ENCODE results near the gene TMPRSS13.

DNA sequence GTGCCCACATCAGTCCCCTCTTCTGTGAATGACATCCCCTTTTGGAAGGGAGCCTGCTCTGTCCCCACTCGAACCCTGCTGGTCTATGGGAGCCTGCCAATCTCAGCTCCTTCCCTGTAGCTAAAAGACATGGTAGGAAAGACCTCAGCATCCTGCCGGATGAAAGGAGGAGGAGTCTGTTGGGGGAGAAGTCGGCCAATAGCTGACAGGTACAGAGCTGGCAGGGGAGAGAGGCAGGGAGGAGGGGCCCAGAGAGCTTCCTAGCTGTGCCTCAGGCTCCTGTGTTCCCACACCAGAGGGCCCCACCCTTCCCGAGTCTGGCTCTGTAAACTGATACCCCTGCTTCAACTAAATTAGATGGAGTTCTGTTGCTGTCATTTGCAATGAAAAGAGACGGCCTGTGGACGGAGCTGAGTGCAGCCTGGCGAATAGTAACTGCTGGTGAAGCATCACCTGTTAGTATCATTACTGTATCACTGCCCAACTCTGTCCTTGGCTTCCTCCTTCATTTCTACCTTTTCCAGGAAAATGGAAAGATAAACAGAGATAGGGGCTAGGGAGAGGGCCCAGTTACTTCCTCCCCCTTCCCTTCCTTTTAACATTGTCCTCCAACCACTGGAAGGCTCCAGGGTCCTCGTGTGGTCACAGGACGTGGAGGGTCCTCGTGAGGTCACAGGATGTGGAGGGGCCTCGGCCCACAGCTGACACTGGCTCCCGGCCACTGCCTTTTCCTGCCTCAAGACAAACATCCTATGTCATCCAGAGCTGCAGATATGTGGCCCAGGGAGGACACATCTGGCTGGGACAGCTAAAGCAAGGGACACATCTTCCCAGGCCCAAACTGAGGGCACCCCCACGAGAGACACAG is 67.8 kb downstream of the TMPRSS13 start:
- TF ChIP-seq EP300 (IDR thresholded peaks at IDR 0.05) (no peak), POLR2A (IDR thresholded peaks at IDR 0.05; ENCODE audit: low read depth) (no peak), POLR2AphosphoS5 (IDR thresholded peaks at IDR 0.05) (no peak)
- TF ChIP-seq, protein P1, sequence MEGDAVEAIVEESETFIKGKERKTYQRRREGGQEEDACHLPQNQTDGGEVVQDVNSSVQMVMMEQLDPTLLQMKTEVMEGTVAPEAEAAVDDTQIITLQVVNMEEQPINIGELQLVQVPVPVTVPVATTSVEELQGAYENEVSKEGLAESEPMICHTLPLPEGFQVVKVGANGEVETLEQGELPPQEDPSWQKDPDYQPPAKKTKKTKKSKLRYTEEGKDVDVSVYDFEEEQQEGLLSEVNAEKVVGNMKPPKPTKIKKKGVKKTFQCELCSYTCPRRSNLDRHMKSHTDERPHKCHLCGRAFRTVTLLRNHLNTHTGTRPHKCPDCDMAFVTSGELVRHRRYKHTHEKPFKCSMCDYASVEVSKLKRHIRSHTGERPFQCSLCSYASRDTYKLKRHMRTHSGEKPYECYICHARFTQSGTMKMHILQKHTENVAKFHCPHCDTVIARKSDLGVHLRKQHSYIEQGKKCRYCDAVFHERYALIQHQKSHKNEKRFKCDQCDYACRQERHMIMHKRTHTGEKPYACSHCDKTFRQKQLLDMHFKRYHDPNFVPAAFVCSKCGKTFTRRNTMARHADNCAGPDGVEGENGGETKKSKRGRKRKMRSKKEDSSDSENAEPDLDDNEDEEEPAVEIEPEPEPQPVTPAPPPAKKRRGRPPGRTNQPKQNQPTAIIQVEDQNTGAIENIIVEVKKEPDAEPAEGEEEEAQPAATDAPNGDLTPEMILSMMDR (IDR thresholded peaks at IDR 0.05), result no peak
